SK-N-MC (cell line): ENCODE results near the gene XG.
"Not testable (repeated sequence)": the region's sequence is repeated elsewhere in the genome, so short reads cannot be mapped to it uniquely, and the experiment has no call there.

Experiments used
- EZH2 ChIP-seq: fragments of 200-600 bp; sonication (generic); IDR thresholded peaks from one replicate; pipeline ENCODE4 v1.6.1; 2017; ENCODE audit warnings: antibody characterized with exemption
- FOXP2 ChIP-seq: optimal IDR thresholded peaks from 2 replicates; pipeline ENCODE3; 2011; ENCODE audit warnings: mild to moderate bottlenecking, moderate library complexity; ENCODE audit not compliant: insufficient read depth; ENCODE audit errors: extremely low read length, control extremely low read depth
- POLR2AphosphoS5 ChIP-seq: IDR thresholded peaks from 2 replicates; pipeline ENCODE4 v1.6.1; 2012; ENCODE audit warnings: mild to moderate bottlenecking, low read depth, low read length, borderline replicate concordance

GRCh38 chrX:2755163-2755715 is 3.4 kb downstream of the XG start:
- TF ChIP-seq POLR2AphosphoS5, EZH2, FOXP2: not testable (repeated sequence)
